ENCODE data around the gene FAM3D.

DNA sequence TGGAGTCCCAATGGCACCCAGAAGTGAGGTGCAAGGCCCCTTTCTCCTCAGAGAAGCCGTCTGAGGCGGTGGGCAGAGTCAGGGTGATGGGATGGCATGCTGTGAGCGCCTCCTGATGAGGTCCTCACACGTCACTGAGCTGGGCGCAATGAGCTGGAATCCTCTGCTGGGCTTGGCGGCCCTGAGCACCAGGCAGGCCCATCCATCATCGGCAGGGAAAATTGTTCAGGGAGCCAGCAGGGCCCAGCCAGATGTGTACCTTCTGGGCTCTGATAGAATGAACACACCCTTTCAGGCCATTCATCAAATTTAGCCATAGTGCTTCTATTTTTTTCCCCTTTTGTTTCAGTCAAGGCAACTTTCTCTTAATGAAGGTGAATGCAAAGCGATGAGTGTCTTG, 43.7 kb downstream of the FAM3D start:
- no peak for TF ChIP-seq POLR2A (IDR thresholded peaks at IDR 0.05)
- TF ChIP-seq, protein P1, sequence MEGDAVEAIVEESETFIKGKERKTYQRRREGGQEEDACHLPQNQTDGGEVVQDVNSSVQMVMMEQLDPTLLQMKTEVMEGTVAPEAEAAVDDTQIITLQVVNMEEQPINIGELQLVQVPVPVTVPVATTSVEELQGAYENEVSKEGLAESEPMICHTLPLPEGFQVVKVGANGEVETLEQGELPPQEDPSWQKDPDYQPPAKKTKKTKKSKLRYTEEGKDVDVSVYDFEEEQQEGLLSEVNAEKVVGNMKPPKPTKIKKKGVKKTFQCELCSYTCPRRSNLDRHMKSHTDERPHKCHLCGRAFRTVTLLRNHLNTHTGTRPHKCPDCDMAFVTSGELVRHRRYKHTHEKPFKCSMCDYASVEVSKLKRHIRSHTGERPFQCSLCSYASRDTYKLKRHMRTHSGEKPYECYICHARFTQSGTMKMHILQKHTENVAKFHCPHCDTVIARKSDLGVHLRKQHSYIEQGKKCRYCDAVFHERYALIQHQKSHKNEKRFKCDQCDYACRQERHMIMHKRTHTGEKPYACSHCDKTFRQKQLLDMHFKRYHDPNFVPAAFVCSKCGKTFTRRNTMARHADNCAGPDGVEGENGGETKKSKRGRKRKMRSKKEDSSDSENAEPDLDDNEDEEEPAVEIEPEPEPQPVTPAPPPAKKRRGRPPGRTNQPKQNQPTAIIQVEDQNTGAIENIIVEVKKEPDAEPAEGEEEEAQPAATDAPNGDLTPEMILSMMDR (IDR thresholded peaks at IDR 0.05): no peak

Data from testis (tissue), 2 donors.